DOHH2 (cell line): ENCODE data around the gene ARIH2.
A peak's percentile ranks its signal among the peaks of the same experiment; 100 is the strongest.

Source experiments
- H3F3A ChIP-seq: fragments of 200-600 bp; sonication (generic), shearing (Covaris generic); 2 replicates; pipeline ENCODE4 v1.6.0; 2016; ENCODE audit warnings: antibody characterized with exemption, mild to moderate bottlenecking; ENCODE audit not compliant: control insufficient read depth, insufficient read depth
- H3K27ac ChIP-seq: fragments of 200-600 bp; sonication (generic); 2 replicates; pipeline ENCODE4 v1.5.1; 2014; ENCODE audit warnings: low read depth, mild to moderate bottlenecking, low read length, moderate library complexity
- H3K27me3 ChIP-seq: fragments of 200-600 bp; sonication (generic); 2 replicates; pipeline ENCODE4 v1.6.1; 2014; ENCODE audit warnings: mild to moderate bottlenecking, low read length, mixed read lengths; ENCODE audit not compliant: control insufficient read depth
- H3K36me3 ChIP-seq: fragments of 200-600 bp; sonication (generic); 2 replicates; pipeline ENCODE4 v1.6.1; 2014; ENCODE audit warnings: mild to moderate bottlenecking, low read length, moderate library complexity, mixed read lengths; ENCODE audit not compliant: control insufficient read depth
- H3K4me1 ChIP-seq: fragments of 200-600 bp; sonication (generic); 2 replicates; pipeline ENCODE4 v1.6.1; 2014; ENCODE audit warnings: mild to moderate bottlenecking, low read length, mixed read lengths; ENCODE audit not compliant: control insufficient read depth
- H3K4me2 ChIP-seq: fragments of 200-600 bp; sonication (generic); 2 replicates; pipeline ENCODE4 v1.6.0; 2014; ENCODE audit warnings: mild to moderate bottlenecking, low read length, moderate library complexity
- H3K4me3 ChIP-seq: fragments of 200-600 bp; sonication (generic); 2 replicates; pipeline ENCODE4 v1.5.1; 2014; ENCODE audit warnings: mild to moderate bottlenecking, low read length, mixed read lengths
- H3K79me2 ChIP-seq: fragments of 200-600 bp; sonication (generic); 2 replicates; pipeline ENCODE4 v1.6.1; 2014; ENCODE audit warnings: mild to moderate bottlenecking, low read length, mixed read lengths; ENCODE audit not compliant: control insufficient read depth
- H3K9me2 ChIP-seq: fragments of 200-600 bp; sonication (generic); replicated peaks from 2 replicates; pipeline ENCODE4 v1.6.1; 2014; ENCODE audit warnings: mild to moderate bottlenecking, low read length, mixed read lengths; ENCODE audit not compliant: control insufficient read depth
- H3K9me3 ChIP-seq: fragments of 200-600 bp; sonication (generic); 2 replicates; pipeline ENCODE4 v1.6.1; 2014; ENCODE audit warnings: antibody characterized with exemption, low read length, mixed read lengths; ENCODE audit not compliant: control insufficient read depth, insufficient read depth
- H4K20me1 ChIP-seq: fragments of 200-600 bp; sonication (generic); 2 replicates; pipeline ENCODE4 v1.6.0; 2014; ENCODE audit warnings: low read depth, mild to moderate bottlenecking, antibody characterized with exemption, low read length, moderate library complexity; ENCODE audit not compliant: control insufficient read depth, insufficient read depth
- EZH2phosphoT487 ChIP-seq: fragments of 200-600 bp; sonication (generic); IDR thresholded peaks from 2 replicates; pipeline ENCODE4 v1.6.1; 2017; ENCODE audit warnings: borderline replicate concordance, mild to moderate bottlenecking, antibody characterized with exemption, low read length, moderate library complexity, mixed read lengths
- TF ChIP-seq, protein P1 (sequence below): fragments of 200-600 bp; sonication (generic); IDR thresholded peaks from one replicate; pipeline ENCODE4 v1.5.1; 2014; ENCODE audit warnings: antibody characterized with exemption, mild to moderate bottlenecking, low read depth, low read length; ENCODE audit not compliant: poor library complexity, severe bottlenecking

ARIH2 gene

DNA sequence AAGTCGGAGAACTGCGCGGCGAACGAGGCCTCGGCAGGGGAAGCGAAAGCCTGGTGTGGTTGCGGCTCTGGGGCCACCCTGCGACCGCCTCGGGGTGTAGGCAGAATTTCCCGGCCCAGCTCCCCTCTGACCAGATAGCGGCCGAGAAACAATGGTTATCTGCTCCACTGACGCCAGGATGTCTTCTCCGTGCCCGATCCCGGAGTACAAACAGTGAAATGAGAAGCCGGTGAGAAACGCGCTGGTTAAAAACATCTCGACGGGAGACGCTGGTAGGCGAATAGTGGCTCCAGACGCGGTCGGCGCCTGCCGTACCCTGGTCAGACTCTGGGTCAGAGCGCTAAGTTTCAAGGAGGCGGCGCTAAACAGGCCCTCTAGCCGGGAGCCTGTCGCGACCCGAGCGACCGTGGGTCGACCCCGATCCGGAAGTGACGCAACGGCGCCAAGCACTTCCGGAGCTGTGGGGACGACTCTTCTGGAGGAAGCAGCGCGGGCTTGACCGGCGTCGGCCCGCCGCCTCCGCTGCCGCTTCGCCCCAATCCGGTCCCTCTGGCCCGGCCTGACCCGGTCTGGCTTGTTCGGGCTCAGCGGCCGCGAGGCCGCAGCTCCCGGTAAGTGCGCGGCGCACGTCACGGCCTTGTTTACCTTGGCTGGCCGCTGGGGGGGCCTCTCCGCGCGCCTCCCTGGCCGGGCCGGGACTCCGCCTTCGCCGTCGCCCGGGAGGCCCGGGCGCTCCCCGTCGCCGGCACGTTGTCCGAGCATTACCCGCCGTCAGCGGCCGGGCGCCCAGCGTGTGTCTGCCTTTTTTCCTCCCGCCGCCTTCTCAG is at the start of gene ARIH2:
TSS of gene ARIH2 (plus strand) at position 455 of the 827 bp plus-strand sequence. CDS start 8,717 bp downstream, outside the sequence.
- Histone ChIP-seq H3F3A (peaks cover 7% of the 10 kb centered on the region), H3K4me2 (peak within 1 kb of the TSS; percentile 76), H3K4me3 (peak within 1 kb of the TSS; percentile 99), H3K79me2 (peaks cover 48% of the 10 kb centered on the region), H3K36me3 (peaks cover 28% of the 10 kb centered on the region), H3K27ac (peak within 1 kb of the TSS; percentile 91), H3K27me3 (no peaks in the 10 kb centered on the region), H3K9me3 (no peaks in the 10 kb centered on the region), H3K9me2 (no peaks in the 10 kb centered on the region), H4K20me1 (peaks cover 9% of the 10 kb centered on the region; the same call in 1 of the 2 replicates), H3K4me1 (peaks cover 15% of the 10 kb centered on the region)
- no peak for TF ChIP-seq EZH2phosphoT487
- TF ChIP-seq, protein P1, sequence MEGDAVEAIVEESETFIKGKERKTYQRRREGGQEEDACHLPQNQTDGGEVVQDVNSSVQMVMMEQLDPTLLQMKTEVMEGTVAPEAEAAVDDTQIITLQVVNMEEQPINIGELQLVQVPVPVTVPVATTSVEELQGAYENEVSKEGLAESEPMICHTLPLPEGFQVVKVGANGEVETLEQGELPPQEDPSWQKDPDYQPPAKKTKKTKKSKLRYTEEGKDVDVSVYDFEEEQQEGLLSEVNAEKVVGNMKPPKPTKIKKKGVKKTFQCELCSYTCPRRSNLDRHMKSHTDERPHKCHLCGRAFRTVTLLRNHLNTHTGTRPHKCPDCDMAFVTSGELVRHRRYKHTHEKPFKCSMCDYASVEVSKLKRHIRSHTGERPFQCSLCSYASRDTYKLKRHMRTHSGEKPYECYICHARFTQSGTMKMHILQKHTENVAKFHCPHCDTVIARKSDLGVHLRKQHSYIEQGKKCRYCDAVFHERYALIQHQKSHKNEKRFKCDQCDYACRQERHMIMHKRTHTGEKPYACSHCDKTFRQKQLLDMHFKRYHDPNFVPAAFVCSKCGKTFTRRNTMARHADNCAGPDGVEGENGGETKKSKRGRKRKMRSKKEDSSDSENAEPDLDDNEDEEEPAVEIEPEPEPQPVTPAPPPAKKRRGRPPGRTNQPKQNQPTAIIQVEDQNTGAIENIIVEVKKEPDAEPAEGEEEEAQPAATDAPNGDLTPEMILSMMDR = peak; percentile 14

DNA sequence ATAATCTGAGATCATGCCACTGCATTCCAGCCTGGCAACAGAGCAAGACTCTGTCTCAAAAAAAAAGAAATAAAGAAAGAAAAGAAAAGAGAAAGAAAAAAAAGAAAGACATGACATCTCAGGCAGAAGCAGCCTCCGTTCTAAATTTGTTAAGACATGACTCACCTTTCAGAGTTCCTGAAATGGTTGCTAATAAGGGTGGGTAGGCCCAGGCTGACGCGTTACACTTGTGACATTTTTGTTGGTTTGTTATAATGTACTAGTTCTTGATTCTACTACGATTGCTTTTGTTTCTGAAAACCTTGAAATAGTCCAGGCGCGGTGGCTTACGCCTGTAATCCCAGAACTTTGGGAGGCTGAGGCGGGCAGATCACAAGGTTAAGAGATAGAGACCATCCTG is 41.0 kb upstream of the ARIH2 start:
- Histone ChIP-seq H3K4me1 (no peaks in the 10 kb centered on the region), H3F3A (no peaks in the 10 kb centered on the region; the same call in 1 of the 2 replicates), H3K27ac (no peak overlapping the region), H3K9me2 (no peaks in the 10 kb centered on the region), H4K20me1 (no peaks in the 10 kb centered on the region), H3K4me3 (no peak overlapping the region), H3K36me3 (no peaks in the 10 kb centered on the region), H3K27me3 (no peaks in the 10 kb centered on the region), H3K9me3 (no peaks in the 10 kb centered on the region), H3K79me2 (no peaks in the 10 kb centered on the region), H3K4me2 (no peak overlapping the region)
- TF ChIP-seq EZH2phosphoT487 = no peak

DNA sequence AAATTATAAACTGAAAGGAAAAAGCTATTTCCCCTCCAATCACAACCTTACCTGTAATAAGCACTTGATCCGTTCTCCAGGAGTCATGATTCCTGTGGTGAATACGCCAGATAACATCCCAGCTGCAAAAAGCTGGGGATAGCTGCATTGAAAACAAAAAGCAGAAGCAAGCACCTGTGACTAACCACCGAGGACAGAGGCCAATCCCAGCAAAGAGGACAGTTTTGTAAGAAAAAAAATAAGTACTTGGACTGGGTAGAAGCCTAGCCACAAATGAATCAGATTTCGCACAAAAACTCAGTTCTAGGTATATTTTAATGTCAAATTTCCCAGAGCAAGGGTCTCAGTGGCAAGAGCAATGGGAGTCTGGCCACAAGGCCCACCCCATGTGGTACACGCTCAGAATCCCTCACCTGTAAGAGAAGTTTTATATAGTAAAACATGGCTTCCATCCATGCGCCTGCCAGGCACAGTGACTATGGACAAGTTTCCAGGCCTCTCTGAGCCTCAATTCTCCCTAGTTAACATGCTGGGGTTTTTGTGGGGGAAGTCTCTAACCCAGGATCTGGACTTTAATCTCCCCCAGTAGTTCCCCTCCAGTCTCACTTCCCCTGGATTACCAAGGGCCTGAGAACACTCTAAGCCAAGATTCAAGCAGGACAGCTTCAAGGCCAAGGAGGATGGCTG is 39.2 kb upstream of the ARIH2 start:
- Histone ChIP-seq H3K9me3 (no peaks in the 10 kb centered on the region), H3K4me1 (no peaks in the 10 kb centered on the region), H4K20me1 (no peaks in the 10 kb centered on the region), H3K79me2 (no peaks in the 10 kb centered on the region), H3K4me2 (no peak overlapping the region), H3K36me3 (no peaks in the 10 kb centered on the region), H3K4me3 (no peak overlapping the region), H3K9me2 (no peaks in the 10 kb centered on the region), H3F3A (no peaks in the 10 kb centered on the region; the same call in 1 of the 2 replicates), H3K27ac (no peak overlapping the region), H3K27me3 (no peaks in the 10 kb centered on the region)
- TF ChIP-seq, protein P1 = no peak

DNA sequence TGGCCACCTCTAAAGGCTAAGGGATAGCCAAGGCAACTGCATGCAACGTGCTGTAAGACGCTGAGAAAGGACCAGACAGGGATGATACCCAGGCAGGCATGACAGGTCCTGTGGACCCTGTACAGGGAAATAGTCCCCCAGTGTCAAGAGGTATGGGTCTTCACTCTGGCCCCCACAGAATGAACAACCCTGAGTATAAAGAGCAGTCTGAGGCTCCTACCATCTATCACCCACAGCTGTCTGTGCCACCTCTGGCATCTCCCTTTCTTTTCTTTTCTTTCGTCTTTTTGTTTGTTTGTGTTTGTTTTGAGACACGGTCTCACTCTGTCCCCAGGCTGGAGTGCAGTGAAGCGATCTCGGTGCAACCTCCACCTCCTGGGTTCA is 38.7 kb upstream of the ARIH2 start:
- no peak overlapping the region for H3K4me3 ChIP-seq

More for the DNA sequence above, 38.7 kb upstream of the ARIH2 start:
- Histone ChIP-seq H3K9me3 (no peaks in the 10 kb centered on the region), H3K27ac (no peak overlapping the region), H4K20me1 (no peaks in the 10 kb centered on the region), H3K79me2 (no peaks in the 10 kb centered on the region), H3F3A (no peaks in the 10 kb centered on the region; the same call in 1 of the 2 replicates), H3K4me2 (no peak overlapping the region), H3K27me3 (no peaks in the 10 kb centered on the region), H3K36me3 (no peaks in the 10 kb centered on the region), H3K4me1 (no peaks in the 10 kb centered on the region), H3K9me2 (no peaks in the 10 kb centered on the region)
- no peak for TF ChIP-seq EZH2phosphoT487
- TF ChIP-seq, protein P1 = no peak
